ENCODE measurements around the gene ACSM3.

Gene ACSM3

DNA sequence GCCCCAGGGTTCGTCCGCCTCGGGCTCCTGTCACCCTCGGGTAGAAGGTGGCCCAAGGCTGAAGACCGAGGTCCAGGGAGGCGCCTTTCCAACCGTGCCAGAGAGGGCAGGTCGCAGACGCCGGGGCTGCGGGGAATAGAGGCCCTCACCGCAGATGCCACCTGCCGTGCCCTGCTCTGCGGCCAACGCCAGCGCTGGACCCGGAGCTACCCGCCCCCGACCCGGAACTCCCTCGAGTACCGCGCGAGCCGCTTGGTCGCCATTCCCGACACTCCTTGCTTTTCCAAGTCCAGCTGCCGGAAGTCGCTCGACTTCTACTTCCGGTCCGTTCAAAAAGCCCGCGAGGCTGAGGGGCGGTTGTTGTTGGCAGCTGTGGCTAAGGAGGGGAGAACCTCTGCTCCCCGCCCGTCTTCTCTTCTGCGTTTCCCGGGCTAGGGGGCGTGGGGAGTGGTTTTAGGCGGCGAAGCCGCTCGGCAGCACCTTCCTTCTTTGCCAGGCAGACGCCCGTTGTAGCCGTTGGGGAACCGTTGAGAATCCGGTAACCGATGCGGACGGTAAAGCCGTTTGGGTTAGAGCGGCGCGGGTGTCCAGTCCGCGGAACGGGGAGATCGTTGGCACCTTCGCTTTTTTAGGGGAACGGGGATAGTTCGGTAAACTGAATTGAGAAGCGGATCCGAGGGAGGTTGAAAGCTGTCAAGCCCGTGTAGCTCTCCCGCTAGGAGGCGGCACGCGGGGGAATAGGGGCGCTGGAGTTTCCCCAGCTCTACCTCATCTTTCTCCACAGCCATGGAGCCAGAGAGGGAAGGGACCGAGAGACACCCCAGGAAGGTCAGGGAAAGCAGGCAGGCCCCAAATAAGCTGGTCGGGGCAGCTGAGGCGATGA lies 42.6 kb downstream of the ACSM3 start, which contains the start of the genes ERI2 and REXO5:
Gene ERI2, minus strand, starts transcription at position 305 of the 883 bp plus-strand sequence. Its CDS starts 42 bp downstream, at position 263.
Gene REXO5, plus strand, starts transcription at position 360 of the 883 bp plus-strand sequence. Its CDS starts 427 bp downstream, at position 787.
- H3K9me3 ChIP-seq (ENCODE audit: insufficient read depth, low read length) = no peaks in the 10 kb centered on the region
- peaks cover 7% of the 10 kb centered on the region for H3K79me2 ChIP-seq (ENCODE audit: low read length)
- no peaks in the 10 kb centered on the region for H3K27me3 ChIP-seq (ENCODE audit: low read depth, low read length)
- peak within 1 kb of the TSS; percentile 75 for H3K27ac ChIP-seq (ENCODE audit: low read length)
- H4K20me1 ChIP-seq (ENCODE audit: insufficient read depth, low read length) = no peaks in the 10 kb centered on the region
- TF ChIP-seq CTCF (IDR thresholded peaks at IDR 0.05; ENCODE audit: low read depth, low read length) (peak; percentile 54), EZH2phosphoT487 (IDR thresholded peaks at IDR 0.05; ENCODE audit: low read depth) (no peak)
- peak within 1 kb of the TSS; percentile 76 for H3K4me2 ChIP-seq (ENCODE audit: low read length)
- H3K4me1 ChIP-seq (ENCODE audit: low read length) = peaks cover 7% of the 10 kb centered on the region
- peak within 1 kb of the TSS; percentile 88 for H3K9ac ChIP-seq (ENCODE audit: low read length)
- H3K4me3 ChIP-seq (ENCODE audit: low read length) = peak within 1 kb of the TSS; percentile 92
- peak within 1 kb of the TSS; percentile 95 for H2AFZ ChIP-seq (ENCODE audit: low read depth, low read length)
- no peaks in the 10 kb centered on the region for H3K36me3 ChIP-seq (replicated peaks; ENCODE audit: low read depth, low read length)

DNA sequence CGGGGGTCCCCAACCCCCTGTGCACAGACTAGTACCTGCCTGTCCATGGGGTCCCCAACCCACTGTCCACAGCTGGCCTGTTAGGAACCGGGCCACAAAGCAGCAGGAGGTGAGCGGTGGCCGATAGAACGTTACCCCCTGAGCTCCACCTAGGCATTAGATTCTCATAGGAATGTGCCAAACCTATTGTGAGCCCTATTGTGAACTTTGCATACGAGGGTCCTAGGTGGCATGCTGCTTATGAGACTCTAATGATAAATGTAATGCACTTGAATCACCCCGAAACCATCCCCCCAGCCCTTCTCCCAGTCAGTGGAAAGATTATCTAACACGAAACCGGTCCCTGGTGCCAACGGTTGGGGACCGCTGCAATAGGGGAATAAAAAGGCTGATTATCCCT lies 44.0 kb downstream of the ACSM3 start:
- Histone ChIP-seq H3K27ac (ENCODE audit: low read length) (no peak overlapping the region), H3K9me3 (ENCODE audit: insufficient read depth, low read length) (no peaks in the 10 kb centered on the region), H3K4me1 (ENCODE audit: low read length) (peaks cover 7% of the 10 kb centered on the region), H3K27me3 (ENCODE audit: low read depth, low read length) (no peaks in the 10 kb centered on the region), H3K36me3 (replicated peaks; ENCODE audit: low read depth, low read length) (no peaks in the 10 kb centered on the region), H3K9ac (ENCODE audit: low read length) (peak overlapping the region; percentile 88), H3K4me3 (ENCODE audit: low read length) (peak overlapping the region; percentile 92), H4K20me1 (ENCODE audit: insufficient read depth, low read length) (no peaks in the 10 kb centered on the region), H2AFZ (ENCODE audit: low read depth, low read length) (no peak overlapping the region), H3K79me2 (ENCODE audit: low read length) (peaks cover 7% of the 10 kb centered on the region), H3K4me2 (ENCODE audit: low read length) (peak overlapping the region; percentile 76)
- TF ChIP-seq EZH2phosphoT487 (IDR thresholded peaks at IDR 0.05; ENCODE audit: low read depth) (no peak), CTCF (IDR thresholded peaks at IDR 0.05; ENCODE audit: low read depth, low read length) (no peak)

DNA sequence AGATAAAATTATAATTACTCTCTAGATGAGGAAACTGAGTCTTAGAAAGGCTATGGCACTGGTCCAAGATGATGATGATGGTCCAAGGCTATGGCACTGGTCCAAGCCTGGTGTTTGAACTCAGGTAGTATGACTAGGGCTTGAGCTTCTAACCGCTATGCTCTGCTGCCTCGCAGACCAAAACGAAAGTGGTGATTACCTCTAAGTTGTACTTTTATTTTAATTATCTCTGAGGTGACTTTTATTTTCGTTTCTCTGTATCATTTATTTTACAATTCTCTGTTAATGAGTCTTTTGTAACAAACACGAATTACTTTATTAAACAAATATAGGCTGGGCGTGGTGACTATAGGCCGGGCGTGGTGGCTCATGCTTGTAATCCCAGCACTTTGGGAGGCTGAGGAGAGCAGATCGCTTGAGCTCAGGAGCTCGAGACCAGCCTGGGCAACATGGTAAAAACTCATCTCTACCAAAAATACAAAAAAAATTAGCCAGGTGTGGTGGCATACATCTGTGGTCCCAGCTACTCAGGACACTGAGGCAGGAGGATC lies 48.1 kb downstream of the ACSM3 start:
- Histone ChIP-seq H2AFZ (ENCODE audit: low read depth, low read length) (no peak overlapping the region), H3K27ac (ENCODE audit: low read length) (no peak overlapping the region), H3K4me1 (ENCODE audit: low read length) (peaks cover 7% of the 10 kb centered on the region), H3K36me3 (replicated peaks; ENCODE audit: low read depth, low read length) (peaks cover 11% of the 10 kb centered on the region), H3K27me3 (ENCODE audit: low read depth, low read length) (no peaks in the 10 kb centered on the region), H3K4me3 (ENCODE audit: low read length) (no peak overlapping the region), H3K4me2 (ENCODE audit: low read length) (no peak overlapping the region), H3K9ac (ENCODE audit: low read length) (no peak overlapping the region), H3K79me2 (ENCODE audit: low read length) (peaks cover 7% of the 10 kb centered on the region), H3K9me3 (ENCODE audit: insufficient read depth, low read length) (no peaks in the 10 kb centered on the region), H4K20me1 (ENCODE audit: insufficient read depth, low read length) (no peaks in the 10 kb centered on the region)
- no peak for TF ChIP-seq CTCF (IDR thresholded peaks at IDR 0.05; ENCODE audit: low read depth, low read length)
- TF ChIP-seq EZH2phosphoT487 (IDR thresholded peaks at IDR 0.05; ENCODE audit: low read depth) = no peak

DNA sequence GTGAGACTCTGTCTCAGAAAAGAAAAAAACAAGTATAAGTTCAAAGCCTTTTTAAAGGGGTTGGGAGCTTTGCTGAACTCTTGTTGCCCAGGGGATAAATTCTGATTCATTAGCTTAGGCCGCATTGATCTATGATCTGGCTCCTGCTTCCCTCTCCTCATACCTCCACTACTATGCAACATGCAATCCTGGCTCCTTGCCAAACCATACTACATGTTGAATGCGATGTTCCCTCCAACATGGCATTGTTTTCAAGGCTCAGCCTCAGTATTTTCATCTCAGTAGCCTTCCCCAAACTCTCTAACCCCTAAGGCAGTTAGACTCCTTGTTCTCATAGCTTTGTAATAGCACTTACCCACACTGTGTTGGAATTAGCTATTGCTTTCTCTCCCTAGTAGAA lies 48.7 kb downstream of the ACSM3 start:
- H3K9ac ChIP-seq (ENCODE audit: low read length) = no peak overlapping the region
- no peak overlapping the region for H3K4me2 ChIP-seq (ENCODE audit: low read length)
- no peak overlapping the region for H3K27ac ChIP-seq (ENCODE audit: low read length)
- H3K36me3 ChIP-seq (replicated peaks; ENCODE audit: low read depth, low read length) = peaks cover 11% of the 10 kb centered on the region
- H3K79me2 ChIP-seq (ENCODE audit: low read length) = peaks cover 7% of the 10 kb centered on the region
- H3K9me3 ChIP-seq (ENCODE audit: insufficient read depth, low read length) = no peaks in the 10 kb centered on the region
- TF ChIP-seq EZH2phosphoT487 (IDR thresholded peaks at IDR 0.05; ENCODE audit: low read depth) (no peak), CTCF (IDR thresholded peaks at IDR 0.05; ENCODE audit: low read depth, low read length) (no peak)
- no peak overlapping the region for H2AFZ ChIP-seq (ENCODE audit: low read depth, low read length)
- no peaks in the 10 kb centered on the region for H4K20me1 ChIP-seq (ENCODE audit: insufficient read depth, low read length)
- no peaks in the 10 kb centered on the region for H3K27me3 ChIP-seq (ENCODE audit: low read depth, low read length)
- H3K4me1 ChIP-seq (ENCODE audit: low read length) = peaks cover 6% of the 10 kb centered on the region
- H3K4me3 ChIP-seq (ENCODE audit: low read length) = no peak overlapping the region
